Fibroblast of lung (primary cell): ENCODE measurements around the gene NUDT5.

Experiments used
- CTCF ChIP-seq, 2 donors: IDR thresholded peaks in 1 of 2; conservative IDR thresholded peaks in 1 of 2; 1 replicate in 1 of 2; 2 replicates in 1 of 2; pipeline ENCODE4 v1.5.1; 2011 to 2012; ENCODE audit warnings: low read length in 2 of 2, control low read depth in 1 of 2, inconsistent platforms in 1 of 2, low read depth in 1 of 2, mild to moderate bottlenecking in 1 of 2
- EZH2 ChIP-seq: IDR thresholded peaks from 2 replicates; pipeline ENCODE4 v1.5.1; 2012; ENCODE audit warnings: low read length, control low read depth, mild to moderate bottlenecking; ENCODE audit errors: missing control alignments

GRCh38 chr10:12228851-12229250 is 33.2 kb upstream of the NUDT5 start:
- no peak for TF ChIP-seq CTCF (conservative IDR thresholded peaks at IDR 0.05 in 1 of 2, IDR thresholded peaks at IDR 0.05 in 1 of 2; ENCODE audit: low read depth in 1 of 2, low read length in 2 of 2)
- TF ChIP-seq EZH2: no peak
